ENCODE data around the gene MCOLN1.
A peak's percentile ranks its signal among the peaks of the same experiment; 100 is the strongest.

Gene MCOLN1

GRCh38 chr19:7522072-7522922 is at the start of gene MCOLN1:
MCOLN1 (plus strand) TSS chr19:7522624; CDS start chr19:7522751, 127 bp downstream.
- peak; percentile 87 for DNase-seq

GRCh38 chr19:7475665-7476064 is 46.8 kb upstream of the MCOLN1 start:
- no peak for DNase-seq

DNA sequence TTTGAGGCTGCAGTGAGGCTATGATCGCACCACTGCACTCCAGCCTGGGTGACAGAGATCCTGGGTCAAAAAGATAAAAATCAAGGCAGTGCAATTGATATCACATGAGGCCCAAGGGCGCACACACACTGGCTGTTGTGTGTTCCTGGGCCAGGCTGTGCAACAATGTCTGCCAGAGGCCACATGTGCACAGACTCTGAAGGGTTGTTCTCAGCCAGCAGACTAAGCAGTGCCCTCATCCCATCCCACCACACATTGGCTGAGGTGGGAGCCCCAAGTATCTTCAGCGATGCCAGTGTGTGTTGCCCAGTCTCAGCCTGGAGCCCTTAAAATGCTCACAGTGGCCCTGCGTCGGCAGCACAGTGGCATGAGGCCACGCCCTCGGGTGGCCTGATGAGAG is 46.2 kb upstream of the MCOLN1 start:
- DNase-seq, result no peak

DNA sequence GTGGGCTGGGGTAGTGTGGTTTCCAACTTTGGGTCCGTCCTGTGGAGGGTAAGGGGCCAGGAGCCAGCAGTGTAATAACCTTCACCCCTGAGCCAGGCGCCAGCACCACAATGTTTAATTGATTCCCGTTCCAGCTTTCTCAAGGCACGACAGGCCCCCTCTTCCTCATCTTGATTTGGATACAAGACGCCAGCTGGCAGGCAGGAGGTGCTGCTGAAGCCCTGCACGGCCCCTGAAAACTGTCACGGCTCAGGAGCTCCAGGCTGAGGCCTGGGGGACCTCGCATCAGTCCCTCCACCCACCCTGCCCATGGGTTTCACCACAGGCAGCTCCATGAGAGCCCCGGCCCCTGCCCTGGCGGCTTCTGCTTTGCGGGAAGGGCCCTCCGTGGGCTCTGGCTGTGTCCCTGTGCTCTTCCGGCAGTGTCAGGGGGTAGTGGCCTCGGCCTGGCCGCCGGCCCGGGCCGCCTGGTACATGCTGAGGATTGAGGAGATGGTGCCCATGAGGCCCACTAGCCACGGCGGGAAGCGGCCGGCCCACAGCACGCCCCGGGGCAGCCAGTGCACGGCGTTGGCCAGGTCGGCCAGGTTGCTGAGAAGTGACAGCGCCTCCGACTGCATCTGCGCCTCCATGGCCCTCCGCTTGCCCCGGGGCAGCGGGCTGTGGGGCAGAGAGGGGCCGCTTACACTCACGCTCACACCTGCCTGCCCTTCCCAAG is 45.5 kb upstream of the MCOLN1 start:
- no peak for DNase-seq

DNA sequence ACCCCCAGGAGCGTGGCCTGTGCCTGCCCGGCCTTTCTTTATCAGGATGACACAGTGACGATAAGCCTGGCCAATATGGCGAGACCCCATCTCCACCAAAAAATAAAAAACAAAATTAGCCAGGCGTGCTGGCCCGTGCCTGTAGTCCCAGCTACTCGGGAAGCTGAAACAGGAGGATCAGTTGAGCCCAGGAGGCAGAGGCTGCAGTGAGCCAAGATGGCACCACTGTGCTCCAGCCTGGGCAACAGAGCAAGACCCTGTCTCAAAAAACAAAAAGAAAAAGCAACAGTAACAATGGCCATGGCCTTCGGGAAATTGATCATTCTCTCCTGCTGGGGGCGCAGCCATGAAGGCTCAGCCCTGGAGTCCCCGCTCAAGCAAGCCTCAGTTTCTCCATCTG is 44.7 kb upstream of the MCOLN1 start:
- no peak for DNase-seq

DNA sequence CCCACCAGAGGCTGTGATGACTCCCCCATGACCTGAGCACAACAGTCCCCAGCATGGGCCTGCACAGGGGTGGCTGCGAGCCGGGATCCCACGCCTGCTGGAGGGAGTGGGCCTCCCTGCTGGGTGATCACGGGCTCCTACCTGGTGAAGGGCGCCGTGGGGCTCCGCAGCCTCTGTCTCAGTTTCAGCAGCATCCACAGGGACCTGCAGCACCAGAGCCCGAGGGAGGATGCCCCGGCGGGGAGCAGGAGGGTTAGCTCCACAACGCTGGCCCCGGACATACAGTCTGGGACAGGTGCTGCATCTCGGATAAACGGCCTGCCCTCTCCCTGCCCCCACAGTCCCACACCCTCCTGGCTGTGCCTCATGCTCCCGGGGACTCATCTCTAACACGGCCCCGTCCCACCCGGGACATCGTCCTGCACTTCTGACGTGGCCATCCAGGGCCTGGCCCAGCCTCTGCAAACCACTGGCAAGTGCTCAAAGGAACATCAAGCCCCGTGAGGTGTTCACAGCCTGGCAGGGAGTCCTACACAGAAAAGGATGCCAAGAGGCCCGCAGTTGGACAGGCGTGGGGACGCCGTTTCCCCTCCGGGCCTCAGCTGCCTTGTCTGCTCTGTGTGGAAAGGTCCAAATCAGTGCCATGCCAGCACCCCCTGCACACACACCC is 44.1 kb upstream of the MCOLN1 start:
- DNase-seq, result no peak

- no peak for DNase-seq
Measured at GRCh38 chr19:7478843-7479227, 43.6 kb upstream of the MCOLN1 start.

- no peak for DNase-seq
Measured at GRCh38 chr19:7480222-7480969, 42.0 kb upstream of the MCOLN1 start.

DNA sequence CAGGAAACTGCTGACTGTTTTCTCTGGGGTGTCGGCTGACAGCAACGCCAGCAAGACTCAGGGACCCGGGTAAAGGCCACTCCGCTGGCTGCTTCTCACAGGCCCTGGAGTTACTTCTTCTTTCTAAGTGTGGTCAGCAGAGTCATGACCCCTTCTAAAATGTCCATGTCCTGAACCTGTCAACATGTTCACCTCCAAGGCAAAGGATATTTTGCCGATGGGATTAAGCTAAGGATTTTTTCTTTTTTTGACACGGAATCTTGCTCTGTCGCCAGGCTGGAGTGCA is 41.5 kb upstream of the MCOLN1 start:
- no peak for DNase-seq

GRCh38 chr19:7482584-7483439 is 39.6 kb upstream of the MCOLN1 start:
- DNase-seq, result no peak

- DNase-seq, result no peak
Measured at GRCh38 chr19:7483720-7484201, 38.7 kb upstream of the MCOLN1 start.

GRCh38 chr19:7486923-7487322 is 35.5 kb upstream of the MCOLN1 start:
- DNase-seq, result no peak

DNA sequence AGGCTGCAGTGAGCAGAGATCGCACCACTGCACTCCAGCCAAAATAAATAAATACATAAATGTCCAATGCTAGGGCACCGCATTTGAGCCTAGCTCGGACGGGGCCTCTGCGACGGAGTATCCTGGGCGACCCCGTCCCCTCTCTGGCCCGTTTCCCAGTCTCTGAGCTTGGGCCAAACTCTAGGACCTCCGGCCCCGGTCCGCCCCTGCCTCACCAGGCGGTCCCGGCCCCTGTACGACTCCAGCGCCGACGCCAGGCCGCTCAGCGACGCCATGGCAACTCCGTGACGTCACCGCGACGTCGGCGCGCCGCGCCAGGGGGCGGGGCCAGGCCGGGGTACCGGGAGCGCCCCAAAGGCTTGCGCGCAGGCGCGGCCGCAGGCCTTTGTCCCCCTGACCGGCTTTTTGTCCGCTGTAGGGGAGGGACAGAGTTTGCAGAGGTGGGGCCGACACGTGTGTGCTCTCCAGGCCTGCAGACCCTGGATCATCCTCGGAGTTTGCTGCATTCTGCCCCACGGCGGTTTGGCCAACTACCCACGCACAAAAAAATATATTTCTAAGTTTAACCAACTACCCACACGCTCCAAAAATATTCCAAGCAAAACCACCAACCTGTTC is 33.6 kb upstream of the MCOLN1 start, which contains the start of gene PEX11G:
PEX11G (minus strand) TSS at position 300 of the 618 bp plus-strand sequence; CDS start at position 275, 25 bp downstream.
- DNase-seq, result peak; percentile 74

DNA sequence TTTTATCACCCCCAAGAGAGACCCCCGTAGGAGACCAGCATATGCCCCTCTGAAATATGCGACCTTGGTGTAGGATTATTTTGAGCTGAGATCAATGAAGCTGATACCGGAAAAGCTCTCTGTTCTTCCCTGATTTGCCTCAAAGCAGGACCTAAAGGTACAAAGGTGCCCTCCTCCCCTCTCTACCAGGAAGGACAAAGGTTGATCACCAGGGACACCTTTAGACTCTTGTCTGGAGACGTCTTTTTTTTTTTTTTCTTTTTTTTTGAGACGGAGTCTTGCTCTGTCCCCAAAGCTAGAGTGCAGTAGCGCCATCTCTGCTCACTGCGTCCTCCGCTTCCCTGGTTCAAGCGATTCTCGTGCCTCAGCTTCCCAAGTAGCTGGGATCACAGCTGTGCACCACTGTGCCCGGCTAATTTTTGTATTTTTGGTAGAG is 32.8 kb upstream of the MCOLN1 start:
- no peak for DNase-seq

DNA sequence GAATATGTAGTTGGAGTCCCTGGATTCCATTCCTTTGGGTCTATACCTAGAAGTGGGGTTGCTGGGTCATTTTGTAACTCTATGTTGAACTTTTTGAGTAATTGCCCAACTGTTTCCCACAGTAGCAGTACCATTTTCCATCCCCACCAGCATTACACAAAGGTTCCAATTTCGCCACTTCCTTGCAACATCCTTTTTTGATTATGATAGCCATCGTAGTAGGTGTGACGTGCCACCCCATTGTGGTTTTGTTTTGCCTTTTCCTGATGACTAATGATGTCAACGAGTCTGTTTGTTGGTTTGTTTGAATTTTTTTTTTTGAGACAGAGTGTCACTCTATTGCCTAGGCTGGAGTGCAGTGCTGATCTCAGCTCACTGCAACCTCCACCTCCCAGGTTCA is 30.3 kb upstream of the MCOLN1 start:
- no peak for DNase-seq

- DNase-seq, result no peak
Measured at GRCh38 chr19:7492558-7492957, 29.9 kb upstream of the MCOLN1 start.

- DNase-seq, result no peak
Measured at GRCh38 chr19:7494416-7495098, 27.9 kb upstream of the MCOLN1 start.

DNA sequence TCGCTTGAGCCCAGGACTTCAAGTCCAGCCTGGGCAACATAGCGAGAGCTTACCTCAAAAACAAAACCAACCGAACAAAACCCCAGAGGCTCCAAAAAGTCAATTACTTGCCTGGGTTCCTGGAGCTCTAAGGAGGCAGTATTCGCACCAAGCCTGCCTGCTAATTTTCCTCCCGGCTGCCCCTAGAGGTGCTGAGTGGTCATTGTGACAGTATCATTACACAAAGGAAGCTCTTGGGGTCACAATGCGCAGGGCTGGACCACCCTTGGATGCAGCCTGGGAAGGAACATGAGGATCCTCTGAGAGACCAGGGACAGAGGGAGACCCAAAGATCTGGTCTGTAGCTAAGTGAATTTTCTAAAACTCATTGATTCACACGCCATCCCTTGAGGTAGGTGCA is 25.1 kb upstream of the MCOLN1 start:
- peak; percentile 24 for DNase-seq

DNA sequence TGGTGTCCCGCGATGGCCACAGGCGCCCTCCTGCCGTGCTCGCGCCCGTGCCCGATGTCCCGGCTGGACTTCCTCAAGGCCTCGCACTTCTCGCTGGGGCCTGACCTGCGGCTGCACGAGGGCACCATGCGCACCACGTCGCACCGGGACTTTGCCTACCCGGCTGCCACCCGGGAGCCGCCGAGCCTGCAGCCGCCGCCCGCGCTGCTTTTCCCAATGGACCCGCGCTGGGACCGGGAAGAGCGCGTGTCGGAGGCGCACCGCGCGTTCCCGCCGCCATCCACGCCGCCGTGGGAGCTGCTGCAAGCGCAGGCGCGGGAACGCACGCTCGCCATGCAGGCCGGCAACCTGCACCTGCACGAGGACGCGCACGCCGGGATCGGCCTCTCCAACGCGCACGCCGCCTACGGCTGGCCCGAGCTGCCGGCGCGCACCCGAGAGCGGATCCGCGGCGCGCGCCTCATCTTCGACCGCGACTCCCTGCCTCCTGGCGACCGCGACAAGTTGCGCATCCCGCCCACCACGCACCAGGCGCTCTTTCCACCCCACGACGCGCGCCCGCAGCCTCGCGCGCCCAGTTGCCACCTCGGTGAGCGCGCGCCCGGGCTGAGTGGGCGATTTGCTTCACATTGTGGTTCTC is 21.5 kb upstream of the MCOLN1 start:
- DNase-seq, result no peak

DNA sequence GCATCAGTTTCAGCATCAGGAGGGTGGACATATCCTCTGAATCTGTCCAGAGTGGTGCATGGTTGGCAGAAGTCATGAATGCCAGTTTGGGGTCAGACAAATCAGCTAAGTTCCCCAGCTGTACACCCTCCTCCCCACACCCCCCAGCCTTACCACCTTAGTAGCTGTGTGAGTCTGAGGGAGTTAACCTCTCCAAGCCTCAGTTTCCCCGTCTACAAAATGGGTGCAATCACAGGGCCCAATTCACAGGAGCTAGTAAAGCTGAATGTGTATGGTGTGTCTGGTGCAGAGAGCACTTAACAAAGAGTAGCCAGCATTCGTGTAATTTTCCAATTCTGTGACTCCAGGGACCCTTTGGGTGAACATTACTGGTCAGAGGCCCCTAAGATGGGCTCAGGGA is 19.9 kb upstream of the MCOLN1 start:
- DNase-seq, result no peak
